Suprapubic skin (tissue), 4 donors: ENCODE data around the gene TSPOAP1.

Source experiments
- POLR2A ChIP-seq, 2 donors: fragments of 450-650 bp; IDR thresholded peaks; one replicate each; pipeline ENCODE4 v1.6.1; 2017; ENCODE audit warnings: antibody characterized with exemption in 2 of 2, mild to moderate bottlenecking in 2 of 2, moderate library complexity in 2 of 2
- POLR2AphosphoS5 ChIP-seq, 3 donors: sonication (generic); formaldehyde crosslinking; IDR thresholded peaks; one replicate each; pipeline ENCODE4 v1.6.1; 2017; ENCODE audit warnings: antibody characterized with exemption in 3 of 3
- TF ChIP-seq, protein P1 (sequence below), 2 donors: fragments of 200-600 bp in 1 of 2; fragments of 450-650 bp in 1 of 2; sonication (generic) in 1 of 2; IDR thresholded peaks; one replicate each; pipeline ENCODE4 v1.5.1; 2016 to 2019; ENCODE audit warnings: antibody characterized with exemption in 2 of 2, mild to moderate bottlenecking in 1 of 2, moderate library complexity in 1 of 2

DNA sequence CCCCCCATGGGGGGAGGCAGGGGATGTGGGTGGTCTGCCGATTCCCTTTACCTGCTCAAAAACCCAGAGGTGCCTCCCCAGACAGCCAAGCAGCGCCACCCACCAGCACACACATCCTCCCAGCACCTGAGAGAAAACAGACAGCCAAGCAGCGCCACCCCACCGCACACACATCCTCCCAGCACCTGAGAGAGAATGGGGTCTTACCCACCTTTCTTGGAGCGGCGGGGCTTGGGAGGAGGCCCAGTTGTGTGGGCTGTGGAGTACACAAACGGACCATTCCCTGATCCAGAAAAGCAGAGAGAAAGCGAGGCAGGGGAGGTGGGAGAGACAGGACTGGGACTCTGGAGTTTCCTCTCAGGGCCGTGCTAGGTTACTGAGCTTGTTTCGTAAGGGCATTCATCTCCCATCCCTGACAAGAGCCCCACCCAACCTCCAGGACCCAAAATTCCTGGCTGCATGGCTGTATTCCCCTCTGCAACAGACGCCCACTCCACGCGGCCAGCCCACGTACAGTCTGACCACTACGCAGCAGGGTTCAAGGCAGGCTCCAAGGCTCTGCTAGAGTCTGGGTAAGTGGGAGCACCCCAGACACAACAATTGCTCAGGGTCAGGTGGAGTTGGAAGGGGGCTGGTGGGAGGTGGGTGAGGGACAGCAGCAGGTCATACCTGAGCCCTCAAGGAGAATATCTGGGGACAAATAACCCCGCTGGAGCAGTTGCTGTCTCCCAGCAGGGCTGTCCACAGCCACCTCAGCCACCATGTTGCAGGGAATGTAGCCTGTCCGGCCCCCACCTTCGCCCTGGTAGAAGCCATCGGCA, 22.3 kb downstream of the TSPOAP1 start:
- TF ChIP-seq, protein P1, sequence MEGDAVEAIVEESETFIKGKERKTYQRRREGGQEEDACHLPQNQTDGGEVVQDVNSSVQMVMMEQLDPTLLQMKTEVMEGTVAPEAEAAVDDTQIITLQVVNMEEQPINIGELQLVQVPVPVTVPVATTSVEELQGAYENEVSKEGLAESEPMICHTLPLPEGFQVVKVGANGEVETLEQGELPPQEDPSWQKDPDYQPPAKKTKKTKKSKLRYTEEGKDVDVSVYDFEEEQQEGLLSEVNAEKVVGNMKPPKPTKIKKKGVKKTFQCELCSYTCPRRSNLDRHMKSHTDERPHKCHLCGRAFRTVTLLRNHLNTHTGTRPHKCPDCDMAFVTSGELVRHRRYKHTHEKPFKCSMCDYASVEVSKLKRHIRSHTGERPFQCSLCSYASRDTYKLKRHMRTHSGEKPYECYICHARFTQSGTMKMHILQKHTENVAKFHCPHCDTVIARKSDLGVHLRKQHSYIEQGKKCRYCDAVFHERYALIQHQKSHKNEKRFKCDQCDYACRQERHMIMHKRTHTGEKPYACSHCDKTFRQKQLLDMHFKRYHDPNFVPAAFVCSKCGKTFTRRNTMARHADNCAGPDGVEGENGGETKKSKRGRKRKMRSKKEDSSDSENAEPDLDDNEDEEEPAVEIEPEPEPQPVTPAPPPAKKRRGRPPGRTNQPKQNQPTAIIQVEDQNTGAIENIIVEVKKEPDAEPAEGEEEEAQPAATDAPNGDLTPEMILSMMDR (IDR thresholded peaks at IDR 0.05): no peak
- TF ChIP-seq POLR2AphosphoS5 (IDR thresholded peaks at IDR 0.05): no peak
- no peak for TF ChIP-seq POLR2A (IDR thresholded peaks at IDR 0.05)
